ENCODE results near the gene STRIP2. TPM values are rescaled to one million over a fixed set of nuclear protein-coding genes. Genes with fewer than 3 reads are reported as not detected.
A peak's percentile ranks its signal among the peaks of the same experiment; 100 is the strongest.
"Not testable (repeated sequence)": the region's sequence is repeated elsewhere in the genome, so short reads cannot be mapped to it uniquely, and the experiment has no call there.

STRIP2 gene
- total and polyA plus RNA-seq, 2 experiments from 2014 or later, result 4.7 to 10.6 TPM

DNA sequence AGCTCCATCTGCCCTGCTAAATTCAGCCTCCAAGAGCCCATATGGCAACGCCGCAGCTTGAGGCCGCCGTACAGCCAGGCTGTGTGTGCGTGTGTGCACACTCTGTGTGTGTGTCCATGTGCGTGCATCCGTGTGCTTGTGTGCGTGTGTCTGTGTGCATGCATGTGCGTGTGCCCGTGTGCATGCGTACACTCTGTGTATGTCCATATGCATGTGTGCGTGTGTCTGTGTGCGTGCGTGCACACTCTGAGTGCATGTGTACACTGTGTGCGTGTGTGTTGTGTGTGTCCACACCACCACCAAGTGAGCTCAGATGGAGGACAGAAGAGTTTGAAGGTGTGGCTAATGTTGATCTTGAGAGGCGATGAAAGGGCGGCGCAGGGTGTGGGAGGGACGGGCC, 98.1 kb downstream of the STRIP2 start (continued):
- TF ChIP-seq CREB1 (CRISPR knock-in tag; IDR thresholded peaks at IDR 0.05; ENCODE audit: low read depth) (no peak), POLR2AphosphoS5 (IDR thresholded peaks at IDR 0.05; ENCODE audit: low read depth) (no peak), EZH2 (IDR thresholded peaks at IDR 0.05; ENCODE audit: low read depth, unreplicated experiment) (no peak), NANOG (IDR thresholded peaks at IDR 0.05; ENCODE audit: borderline replicate concordance) (no peak)
- TF ChIP-seq, protein P1, sequence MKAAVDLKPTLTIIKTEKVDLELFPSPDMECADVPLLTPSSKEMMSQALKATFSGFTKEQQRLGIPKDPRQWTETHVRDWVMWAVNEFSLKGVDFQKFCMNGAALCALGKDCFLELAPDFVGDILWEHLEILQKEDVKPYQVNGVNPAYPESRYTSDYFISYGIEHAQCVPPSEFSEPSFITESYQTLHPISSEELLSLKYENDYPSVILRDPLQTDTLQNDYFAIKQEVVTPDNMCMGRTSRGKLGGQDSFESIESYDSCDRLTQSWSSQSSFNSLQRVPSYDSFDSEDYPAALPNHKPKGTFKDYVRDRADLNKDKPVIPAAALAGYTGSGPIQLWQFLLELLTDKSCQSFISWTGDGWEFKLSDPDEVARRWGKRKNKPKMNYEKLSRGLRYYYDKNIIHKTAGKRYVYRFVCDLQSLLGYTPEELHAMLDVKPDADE (IDR thresholded peaks at IDR 0.05), result no peak

DNA sequence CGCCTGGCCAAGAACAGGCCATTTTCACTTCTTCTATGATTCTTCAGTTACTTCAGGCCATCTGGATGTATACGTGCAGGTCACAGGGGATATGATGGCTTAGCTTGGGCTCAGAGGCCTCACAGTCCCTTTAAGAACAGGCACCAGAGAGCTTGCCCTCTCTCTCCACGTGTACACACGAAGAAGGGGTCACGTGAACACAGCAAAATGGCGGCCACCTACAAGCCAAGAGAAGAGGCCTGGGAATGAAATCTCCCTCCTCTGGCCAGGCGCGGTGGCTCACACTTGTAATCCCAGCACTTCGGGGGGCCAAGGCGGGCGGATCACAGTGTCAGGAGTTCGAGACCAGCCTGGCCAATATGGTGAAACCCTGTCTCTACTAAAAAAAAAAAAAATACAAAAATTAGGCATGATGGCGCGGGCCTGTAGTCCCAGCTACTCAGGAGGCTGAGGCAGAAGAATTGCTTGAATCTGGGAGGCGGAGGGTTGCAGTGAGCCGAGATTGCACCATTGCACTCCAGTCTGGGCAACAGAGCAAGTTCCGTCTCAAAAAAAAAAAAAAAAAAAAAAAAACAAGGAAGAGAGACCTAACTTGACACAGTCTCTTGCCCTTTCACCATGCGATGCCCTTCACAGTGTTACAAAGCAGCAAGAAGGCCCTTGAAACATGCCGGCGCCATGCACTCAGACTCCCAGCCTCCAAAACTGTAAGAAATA, 100.5 kb downstream of the STRIP2 start:
- not testable (repeated sequence) for H3K36me3 ChIP-seq (ENCODE audit: insufficient read depth); H3K36me3 Mint-ChIP-seq (ENCODE audit: low read depth); H3K9me3 Mint-ChIP-seq; H3K79me2 ChIP-seq (replicated peaks; ENCODE audit: insufficient read depth); H3F3A ChIP-seq (replicated peaks; ENCODE audit: low read depth); H4K20me1 ChIP-seq (replicated peaks; ENCODE audit: insufficient read depth); DNase-seq (ENCODE audit: low spot score); H3K4me3 ChIP-seq; H3K9me2 ChIP-seq (ENCODE audit: insufficient read depth); H3K4me2 ChIP-seq; H3K27ac Mint-ChIP-seq; H3K27me3 ChIP-seq (ENCODE audit: insufficient read depth); H3K4me1 ChIP-seq (ENCODE audit: insufficient read depth); ATAC-seq; H3K4me3 Mint-ChIP-seq; H3K27ac ChIP-seq (ENCODE audit: low read depth)
- peak overlapping the region; percentile 75 for H2AFZ ChIP-seq
- Mint-ChIP-seq H3K4me1 (peaks cover 24% of the 10 kb centered on the region), H3K27me3 (ENCODE audit: insufficient read depth, low read depth, poor library complexity) (peaks cover 14% of the 10 kb centered on the region)

DNA sequence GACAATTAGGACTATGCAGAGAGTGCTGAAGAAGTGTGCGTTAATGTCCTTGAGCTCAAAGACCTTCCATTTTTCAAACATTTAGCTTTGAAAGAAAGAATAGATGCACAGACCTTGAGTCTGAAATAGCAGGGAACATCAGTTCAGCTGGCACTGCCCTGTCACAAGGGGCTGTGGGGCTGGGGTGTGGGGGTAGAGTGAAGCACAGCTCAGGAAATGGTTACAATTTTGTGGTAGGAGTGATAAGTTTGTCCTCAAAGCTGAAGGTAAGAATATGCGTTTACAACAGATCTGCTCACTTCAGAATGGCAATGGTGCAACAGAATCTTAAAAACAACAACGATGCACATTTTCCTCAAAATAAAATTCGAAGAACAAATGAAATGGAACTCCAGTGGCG, 101.7 kb downstream of the STRIP2 start:
- Mint-ChIP-seq H3K27ac (no peak overlapping the region), H3K9me3 (no peaks in the 10 kb centered on the region; the same call in 2 of the 3 replicates), H3K4me1 (peaks cover 24% of the 10 kb centered on the region), H3K36me3 (ENCODE audit: low read depth) (no peaks in the 10 kb centered on the region), H3K4me3 (no peak overlapping the region), H3K27me3 (ENCODE audit: insufficient read depth, low read depth, poor library complexity) (peaks cover 15% of the 10 kb centered on the region)
- H3K4me1 ChIP-seq (ENCODE audit: insufficient read depth), result peaks cover 5% of the 10 kb centered on the region; the same call in 1 of the 2 replicates
- H3K4me2 ChIP-seq, result no peak overlapping the region
- no peaks in the 10 kb centered on the region for H3K36me3 ChIP-seq (ENCODE audit: insufficient read depth)
- no peak overlapping the region for H3K27ac ChIP-seq (ENCODE audit: low read depth)
- H3K9me2 ChIP-seq (ENCODE audit: insufficient read depth), result 0 out of 2 replicates have a peak, but pooled peaks cover 3% of the 10 kb centered on the region
- ATAC-seq (no peak), DNase-seq (ENCODE audit: low spot score) (no peak)
- no peak overlapping the region for H2AFZ ChIP-seq
- no peaks in the 10 kb centered on the region for H3K79me2 ChIP-seq (replicated peaks; ENCODE audit: insufficient read depth)
- H3F3A ChIP-seq (replicated peaks; ENCODE audit: low read depth), result no peaks in the 10 kb centered on the region
- H3K4me3 ChIP-seq, result no peak overlapping the region
- no peaks in the 10 kb centered on the region for H4K20me1 ChIP-seq (replicated peaks; ENCODE audit: insufficient read depth)
- no peaks in the 10 kb centered on the region for H3K27me3 ChIP-seq (ENCODE audit: insufficient read depth)
- TF ChIP-seq STAT1 (IDR thresholded peaks at IDR 0.05; ENCODE audit: unreplicated experiment) (no peak), CREB1 (CRISPR knock-in tag; IDR thresholded peaks at IDR 0.05; ENCODE audit: low read depth) (no peak), NANOG (IDR thresholded peaks at IDR 0.05; ENCODE audit: borderline replicate concordance) (no peak), EZH2phosphoT487 (IDR thresholded peaks at IDR 0.05; ENCODE audit: unreplicated experiment) (no peak), CTCF (conservative IDR thresholded peaks at IDR 0.05; ENCODE audit: low read depth in 2 of 2) (no peak)
- TF ChIP-seq, protein P1 (IDR thresholded peaks at IDR 0.05), result no peak
- TF ChIP-seq, protein P2, sequence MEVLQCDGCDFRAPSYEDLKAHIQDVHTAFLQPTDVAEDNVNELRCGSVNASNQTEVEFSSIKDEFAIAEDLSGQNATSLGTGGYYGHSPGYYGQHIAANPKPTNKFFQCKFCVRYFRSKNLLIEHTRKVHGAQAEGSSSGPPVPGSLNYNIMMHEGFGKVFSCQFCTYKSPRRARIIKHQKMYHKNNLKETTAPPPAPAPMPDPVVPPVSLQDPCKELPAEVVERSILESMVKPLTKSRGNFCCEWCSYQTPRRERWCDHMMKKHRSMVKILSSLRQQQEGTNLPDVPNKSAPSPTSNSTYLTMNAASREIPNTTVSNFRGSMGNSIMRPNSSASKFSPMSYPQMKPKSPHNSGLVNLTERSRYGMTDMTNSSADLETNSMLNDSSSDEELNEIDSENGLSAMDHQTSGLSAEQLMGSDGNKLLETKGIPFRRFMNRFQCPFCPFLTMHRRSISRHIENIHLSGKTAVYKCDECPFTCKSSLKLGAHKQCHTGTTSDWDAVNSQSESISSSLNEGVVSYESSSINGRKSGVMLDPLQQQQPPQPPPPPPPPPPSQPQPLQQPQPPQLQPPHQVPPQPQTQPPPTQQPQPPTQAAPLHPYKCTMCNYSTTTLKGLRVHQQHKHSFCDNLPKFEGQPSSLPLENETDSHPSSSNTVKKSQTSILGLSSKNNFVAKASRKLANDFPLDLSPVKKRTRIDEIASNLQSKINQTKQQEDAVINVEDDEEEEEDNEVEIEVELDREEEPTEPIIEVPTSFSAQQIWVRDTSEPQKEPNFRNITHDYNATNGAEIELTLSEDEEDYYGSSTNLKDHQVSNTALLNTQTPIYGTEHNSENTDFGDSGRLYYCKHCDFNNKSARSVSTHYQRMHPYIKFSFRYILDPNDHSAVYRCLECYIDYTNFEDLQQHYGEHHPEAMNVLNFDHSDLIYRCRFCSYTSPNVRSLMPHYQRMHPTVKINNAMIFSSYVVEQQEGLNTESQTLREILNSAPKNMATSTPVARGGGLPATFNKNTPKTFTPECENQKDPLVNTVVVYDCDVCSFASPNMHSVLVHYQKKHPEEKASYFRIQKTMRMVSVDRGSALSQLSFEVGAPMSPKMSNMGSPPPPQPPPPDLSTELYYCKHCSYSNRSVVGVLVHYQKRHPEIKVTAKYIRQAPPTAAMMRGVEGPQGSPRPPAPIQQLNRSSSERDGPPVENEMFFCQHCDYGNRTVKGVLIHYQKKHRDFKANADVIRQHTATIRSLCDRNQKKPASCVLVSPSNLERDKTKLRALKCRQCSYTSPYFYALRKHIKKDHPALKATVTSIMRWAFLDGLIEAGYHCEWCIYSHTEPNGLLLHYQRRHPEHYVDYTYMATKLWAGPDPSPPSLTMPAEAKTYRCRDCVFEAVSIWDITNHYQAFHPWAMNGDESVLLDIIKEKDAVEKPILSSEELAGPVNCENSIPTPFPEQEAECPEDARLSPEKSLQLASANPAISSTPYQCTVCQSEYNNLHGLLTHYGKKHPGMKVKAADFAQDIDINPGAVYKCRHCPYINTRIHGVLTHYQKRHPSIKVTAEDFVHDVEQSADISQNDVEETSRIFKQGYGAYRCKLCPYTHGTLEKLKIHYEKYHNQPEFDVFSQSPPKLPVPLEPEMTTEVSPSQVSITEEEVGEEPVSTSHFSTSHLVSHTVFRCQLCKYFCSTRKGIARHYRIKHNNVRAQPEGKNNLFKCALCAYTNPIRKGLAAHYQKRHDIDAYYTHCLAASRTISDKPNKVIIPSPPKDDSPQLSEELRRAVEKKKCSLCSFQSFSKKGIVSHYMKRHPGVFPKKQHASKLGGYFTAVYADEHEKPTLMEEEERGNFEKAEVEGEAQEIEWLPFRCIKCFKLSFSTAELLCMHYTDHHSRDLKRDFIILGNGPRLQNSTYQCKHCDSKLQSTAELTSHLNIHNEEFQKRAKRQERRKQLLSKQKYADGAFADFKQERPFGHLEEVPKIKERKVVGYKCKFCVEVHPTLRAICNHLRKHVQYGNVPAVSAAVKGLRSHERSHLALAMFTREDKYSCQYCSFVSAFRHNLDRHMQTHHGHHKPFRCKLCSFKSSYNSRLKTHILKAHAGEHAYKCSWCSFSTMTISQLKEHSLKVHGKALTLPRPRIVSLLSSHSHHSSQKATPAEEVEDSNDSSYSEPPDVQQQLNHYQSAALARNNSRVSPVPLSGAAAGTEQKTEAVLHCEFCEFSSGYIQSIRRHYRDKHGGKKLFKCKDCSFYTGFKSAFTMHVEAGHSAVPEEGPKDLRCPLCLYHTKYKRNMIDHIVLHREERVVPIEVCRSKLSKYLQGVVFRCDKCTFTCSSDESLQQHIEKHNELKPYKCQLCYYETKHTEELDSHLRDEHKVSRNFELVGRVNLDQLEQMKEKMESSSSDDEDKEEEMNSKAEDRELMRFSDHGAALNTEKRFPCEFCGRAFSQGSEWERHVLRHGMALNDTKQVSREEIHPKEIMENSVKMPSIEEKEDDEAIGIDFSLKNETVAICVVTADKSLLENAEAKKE (CRISPR knock-in tag; IDR thresholded peaks at IDR 0.05), result no peak
